Upper lobe of right lung (tissue), 1 donor: ENCODE data around the gene SPAG16. TPM values are rescaled to one million over a fixed set of nuclear protein-coding genes. Genes with fewer than 3 reads are reported as not detected.

Experiments
- ATAC-seq: fragments of 200-7000 bp; cut with Tn5 transposase; one replicate; pipeline ENCODE4 v1.9.1; 2020; ENCODE audit warnings: mild to moderate bottlenecking, moderate library complexity
- DNase-seq: peaks from one replicate; pipeline ENCODE4 v3.0.0-alpha.2; 2020
- H3K27ac ChIP-seq: fragments of 200-600 bp; one replicate; pipeline ENCODE4 v1.8.0; 2022
- H3K27me3 ChIP-seq: fragments of 200-600 bp; one replicate; pipeline ENCODE4 v1.8.0; 2022; ENCODE audit warnings: mild to moderate bottlenecking
- H3K36me3 ChIP-seq: fragments of 200-600 bp; one replicate; pipeline ENCODE4 v1.8.0; 2022
- H3K4me1 ChIP-seq: fragments of 200-600 bp; one replicate; pipeline ENCODE4 v1.8.0; 2022
- H3K4me3 ChIP-seq: fragments of 200-600 bp; one replicate; pipeline ENCODE4 v1.8.0; 2022; ENCODE audit warnings: mild to moderate bottlenecking
- H3K9me3 ChIP-seq: fragments of 200-600 bp; one replicate; pipeline ENCODE4 v1.8.0; 2022
- CTCF ChIP-seq: fragments of 200-600 bp; IDR thresholded peaks from one replicate; pipeline ENCODE4 v1.8.0; 2022; ENCODE audit warnings: antibody characterized with exemption
- intact Hi-C: fragments of 100-400 bp; cut with DNase I; formaldehyde crosslinking; loops from one replicate; pipeline ENCODE4 v1.11.0; 2022
- total RNA-seq: library from RNA; stranded (reverse); fragmentation: NEBNext Ultra II Directional; extraction: Animal tissue kit (Norgen Biotek cat#: 25700); gene quantifications from one replicate; pipeline ENCODE4 v1.2.1, GENCODE V29; 2021
- donor health status: DM: no; HTN: yes; CAD: no; lungs with severe emphysema.

Gene SPAG16
- total RNA-seq, 1 donor from 2014 or later = 11.6 TPM

- no peak for TF ChIP-seq CTCF
- DNase-seq = no peak
- H3K36me3 ChIP-seq = no peaks in the 10 kb centered on the region
- no peak overlapping the region for H3K4me3 ChIP-seq
- no peak overlapping the region for H3K27ac ChIP-seq
- H3K9me3 ChIP-seq = no peaks in the 10 kb centered on the region
- ATAC-seq = no peak
- intact Hi-C loops = no loop called here
- no peaks in the 10 kb centered on the region for H3K4me1 ChIP-seq
- H3K27me3 ChIP-seq = no peaks in the 10 kb centered on the region
Measured at GRCh38 chr2:214158851-214159250, 874.6 kb downstream of the SPAG16 start.

GRCh38 chr2:214169281-214169680, 885.0 kb downstream of the SPAG16 start:
- Histone ChIP-seq H3K27ac (no peak overlapping the region), H3K9me3 (no peaks in the 10 kb centered on the region), H3K36me3 (no peaks in the 10 kb centered on the region), H3K4me1 (no peaks in the 10 kb centered on the region), H3K4me3 (no peak overlapping the region), H3K27me3 (no peaks in the 10 kb centered on the region)
- ATAC-seq (no peak), DNase-seq (no peak)
- no peak for TF ChIP-seq CTCF
- intact Hi-C loops = no loop called here

GRCh38 chr2:214169736-214170135, 885.5 kb downstream of the SPAG16 start:
- DNase-seq (no peak), ATAC-seq (no peak)
- Histone ChIP-seq H3K4me1 (no peaks in the 10 kb centered on the region), H3K36me3 (no peaks in the 10 kb centered on the region), H3K27me3 (no peaks in the 10 kb centered on the region), H3K9me3 (no peaks in the 10 kb centered on the region), H3K27ac (no peak overlapping the region), H3K4me3 (no peak overlapping the region)
- intact Hi-C loops = no loop called here
- no peak for TF ChIP-seq CTCF

GRCh38 chr2:214174563-214174962, 890.3 kb downstream of the SPAG16 start:
- H3K36me3 ChIP-seq = no peaks in the 10 kb centered on the region
- H3K4me1 ChIP-seq = no peaks in the 10 kb centered on the region
- DNase-seq = no peak
- no peak overlapping the region for H3K4me3 ChIP-seq
- no peak for ATAC-seq
- intact Hi-C loops = no loop called here
- no peaks in the 10 kb centered on the region for H3K27me3 ChIP-seq
- H3K27ac ChIP-seq = no peak overlapping the region
- no peaks in the 10 kb centered on the region for H3K9me3 ChIP-seq
- no peak for TF ChIP-seq CTCF

- no peaks in the 10 kb centered on the region for H3K9me3 ChIP-seq
- TF ChIP-seq CTCF = no peak
- no peaks in the 10 kb centered on the region for H3K4me1 ChIP-seq
- H3K36me3 ChIP-seq = no peaks in the 10 kb centered on the region
- ATAC-seq (no peak), DNase-seq (no peak)
- intact Hi-C loops = no loop called here
- H3K27ac ChIP-seq = no peak overlapping the region
- no peak overlapping the region for H3K4me3 ChIP-seq
- H3K27me3 ChIP-seq = no peaks in the 10 kb centered on the region
Measured at GRCh38 chr2:214180071-214180470, 895.8 kb downstream of the SPAG16 start.

- Histone ChIP-seq H3K27me3 (no peaks in the 10 kb centered on the region), H3K9me3 (no peaks in the 10 kb centered on the region), H3K4me3 (no peak overlapping the region), H3K27ac (no peak overlapping the region), H3K36me3 (no peaks in the 10 kb centered on the region), H3K4me1 (no peaks in the 10 kb centered on the region)
- intact Hi-C loops = no loop called here
- DNase-seq (no peak), ATAC-seq (no peak)
- no peak for TF ChIP-seq CTCF
Measured at GRCh38 chr2:214180686-214181085, 896.4 kb downstream of the SPAG16 start.
